Renal pelvis (tissue), 4 donors: ENCODE data around the gene PCCA. TPM values are rescaled to one million over a fixed set of nuclear protein-coding genes. Genes with fewer than 3 reads are reported as not detected.
"Not testable (repeated sequence)": the region's sequence is repeated elsewhere in the genome, so short reads cannot be mapped to it uniquely, and the experiment has no call there.

Experiments
- DNase-seq: peaks from one replicate; pipeline ENCODE4 v3.0.0-alpha.2; 2013
- polyA plus RNA-seq, 3 donors: library from polyadenylated mRNA; unstranded; fragments of 120-200 nt; gene quantifications; one replicate each; pipeline ENCODE4 v1.2.1, GENCODE V29; 2013; ENCODE audit not compliant: insufficient read length in 3 of 3

PCCA gene
- polyA plus RNA-seq, 3 donors: 49.0 to 53.6 (median 51.0) TPM

GRCh38 chr13:100131863-100132574, 43.1 kb downstream of the PCCA start:
- no peak for DNase-seq

- no peak for DNase-seq
These were observed 50.1 kb downstream of the PCCA start for GRCh38 chr13:100138859-100139491.

- no peak for DNase-seq
These were observed 50.9 kb downstream of the PCCA start for GRCh38 chr13:100139817-100140216.

- DNase-seq: no peak
These were observed 51.5 kb downstream of the PCCA start for GRCh38 chr13:100140441-100140840.

GRCh38 chr13:100141461-100141961, 52.6 kb downstream of the PCCA start:
- not testable (repeated sequence) for DNase-seq

- DNase-seq: no peak
These were observed 57.6 kb downstream of the PCCA start for GRCh38 chr13:100146534-100146933.

GRCh38 chr13:100147825-100148224, 58.9 kb downstream of the PCCA start:
- DNase-seq: no peak

- DNase-seq: no peak
These were observed 59.5 kb downstream of the PCCA start for GRCh38 chr13:100148422-100148821.

- DNase-seq: no peak
These were observed 60.5 kb downstream of the PCCA start for GRCh38 chr13:100149389-100149788.

GRCh38 chr13:100150711-100151110, 61.8 kb downstream of the PCCA start:
- DNase-seq: not testable (repeated sequence)

GRCh38 chr13:100154842-100155416, 66.0 kb downstream of the PCCA start:
- DNase-seq: no peak

GRCh38 chr13:100156788-100157187, 67.9 kb downstream of the PCCA start:
- no peak for DNase-seq

- DNase-seq: no peak
These were observed 69.7 kb downstream of the PCCA start for GRCh38 chr13:100158569-100158968.

- DNase-seq: no peak
These were observed 70.7 kb downstream of the PCCA start for GRCh38 chr13:100159584-100159983.

GRCh38 chr13:100160450-100160849, 71.6 kb downstream of the PCCA start:
- DNase-seq: no peak

- no peak for DNase-seq
These were observed 74.5 kb downstream of the PCCA start for GRCh38 chr13:100163375-100163774.

- no peak for DNase-seq
These were observed 84.3 kb downstream of the PCCA start for GRCh38 chr13:100173203-100173602.

GRCh38 chr13:100174455-100174854, 85.6 kb downstream of the PCCA start:
- not testable (repeated sequence) for DNase-seq

GRCh38 chr13:100175078-100175802, 86.3 kb downstream of the PCCA start:
- no peak for DNase-seq

GRCh38 chr13:100175803-100176182, 86.9 kb downstream of the PCCA start:
- DNase-seq: no peak

GRCh38 chr13:100176801-100177400, 88.0 kb downstream of the PCCA start:
- no peak for DNase-seq

GRCh38 chr13:100178309-100178708, 89.4 kb downstream of the PCCA start:
- no peak for DNase-seq
